Sigmoid colon (tissue), 7 donors: Measurements from ENCODE around the gene ACAA1. TPM values are rescaled to one million over a fixed set of nuclear protein-coding genes. Genes with fewer than 3 reads are reported as not detected.
A peak's percentile ranks its signal among the peaks of the same experiment; 100 is the strongest.

Experiments used
- DNase-seq: peaks from one replicate; pipeline ENCODE4 v3.0.0-alpha.2; 2019
- H3K27ac ChIP-seq, 4 donors: fragments of 200-600 bp; sonication (generic); one replicate each; pipeline ENCODE4 v1.5.1; 2016 to 2019; ENCODE audit warnings: mild to moderate bottlenecking in 1 of 4
- H3K27me3 ChIP-seq, 3 donors: fragments of 200-600 bp; sonication (generic); one replicate each; pipeline ENCODE4 v1.5.1; 2019; ENCODE audit warnings: mild to moderate bottlenecking in 1 of 3
- H3K36me3 ChIP-seq, 4 donors: fragments of 200-600 bp; sonication (generic); one replicate each; pipeline ENCODE4 v1.5.1; 2016 to 2019
- H3K4me1 ChIP-seq, 4 donors: fragments of 200-600 bp; sonication (generic); one replicate each; pipeline ENCODE4 v1.5.1; 2017 to 2019
- H3K4me3 ChIP-seq, 4 donors: fragments of 200-600 bp; sonication (generic); one replicate each; pipeline ENCODE4 v1.5.1; 2017 to 2019; ENCODE audit warnings: mild to moderate bottlenecking in 2 of 4, moderate library complexity in 1 of 4
- H3K9me3 ChIP-seq, 4 donors: fragments of 200-600 bp in 3 of 4; sonication (generic) in 3 of 4; one replicate each; pipeline versions ENCODE4 v1.5.1 to v1.6.1; 2013 to 2019
- EP300 ChIP-seq, 4 donors: sonication (generic); formaldehyde crosslinking; IDR thresholded peaks; one replicate each; pipeline ENCODE4 v1.6.1; 2017; ENCODE audit warnings: antibody characterized with exemption in 4 of 4
- POLR2A ChIP-seq, 2 donors: fragments of 450-650 bp; IDR thresholded peaks; one replicate each; pipeline ENCODE4 v1.6.1; 2016; ENCODE audit warnings: antibody characterized with exemption in 2 of 2, mild to moderate bottlenecking in 2 of 2, moderate library complexity in 2 of 2
- POLR2AphosphoS5 ChIP-seq, 4 donors: sonication (generic); formaldehyde crosslinking; IDR thresholded peaks; one replicate each; pipeline ENCODE4 v1.6.1; 2017; ENCODE audit warnings: antibody characterized with exemption in 4 of 4
- WGBS, 2 donors: extraction: QIAGEN DNeasy Blood & Tissue Kit; methylation state at CpG; one replicate each; pipeline ENCODE4 v1.1.7; 2013; 5-methylcytosine and 5-hydroxymethylcytosine counted together
- intact Hi-C: fragments of 100-400 bp; cut with DNase I; formaldehyde crosslinking; loops from one replicate; pipeline ENCODE4 v1.15.1; 2023
- polyA plus RNA-seq, 3 donors: library from polyadenylated mRNA; stranded (reverse); fragments of 200-250 nt; gene quantifications; one replicate each; pipeline ENCODE4 v1.2.3, GENCODE V29; 2013
- total RNA-seq, 4 donors: library from RNA; depleted of rRNA; stranded (reverse); fragments of >200 nt; gene quantifications; one replicate each; pipeline ENCODE4 v1.1.0, GENCODE V29; 2016
- TF ChIP-seq, protein P1 (sequence below), 4 experiments: fragments of 450-650 bp in 3 of 4; fragments of 200-600 bp in 1 of 4; IDR thresholded peaks; one replicate each; pipeline ENCODE4 v1.5.1; 2016 to 2019; ENCODE audit warnings: antibody characterized with exemption in 4 of 4, mild to moderate bottlenecking in 3 of 4, moderate library complexity in 2 of 4
- donor health status: healthy with polysubstance abuse.
- donor health status: Bipolar disorder and iron deficiency.
- donor health status: healthy.

Gene ACAA1
- total and polyA plus RNA-seq, 7 donors = 42.6 to 258 (median 53.2) TPM

- no peak overlapping the region for H3K4me3 ChIP-seq
- intact Hi-C loops = loop anchor here (10.0 kb wide), 2 partner anchors 125 to 355 kb away; no protein-coding TSS in a partner anchor
- DNase-seq = peak; percentile 50
- H3K36me3 ChIP-seq = peaks cover 9 to 56% (median 18%) of the 10 kb centered on the region in 4 donors
- TF ChIP-seq POLR2AphosphoS5 (IDR thresholded peaks at IDR 0.05) (no peak), POLR2A (IDR thresholded peaks at IDR 0.05) (no peak)
- TF ChIP-seq, protein P1, sequence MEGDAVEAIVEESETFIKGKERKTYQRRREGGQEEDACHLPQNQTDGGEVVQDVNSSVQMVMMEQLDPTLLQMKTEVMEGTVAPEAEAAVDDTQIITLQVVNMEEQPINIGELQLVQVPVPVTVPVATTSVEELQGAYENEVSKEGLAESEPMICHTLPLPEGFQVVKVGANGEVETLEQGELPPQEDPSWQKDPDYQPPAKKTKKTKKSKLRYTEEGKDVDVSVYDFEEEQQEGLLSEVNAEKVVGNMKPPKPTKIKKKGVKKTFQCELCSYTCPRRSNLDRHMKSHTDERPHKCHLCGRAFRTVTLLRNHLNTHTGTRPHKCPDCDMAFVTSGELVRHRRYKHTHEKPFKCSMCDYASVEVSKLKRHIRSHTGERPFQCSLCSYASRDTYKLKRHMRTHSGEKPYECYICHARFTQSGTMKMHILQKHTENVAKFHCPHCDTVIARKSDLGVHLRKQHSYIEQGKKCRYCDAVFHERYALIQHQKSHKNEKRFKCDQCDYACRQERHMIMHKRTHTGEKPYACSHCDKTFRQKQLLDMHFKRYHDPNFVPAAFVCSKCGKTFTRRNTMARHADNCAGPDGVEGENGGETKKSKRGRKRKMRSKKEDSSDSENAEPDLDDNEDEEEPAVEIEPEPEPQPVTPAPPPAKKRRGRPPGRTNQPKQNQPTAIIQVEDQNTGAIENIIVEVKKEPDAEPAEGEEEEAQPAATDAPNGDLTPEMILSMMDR (IDR thresholded peaks at IDR 0.05) = no peak
- no peaks in the 10 kb centered on the region for H3K27me3 ChIP-seq
- no peaks in the 10 kb centered on the region for H3K9me3 ChIP-seq
- H3K4me1 ChIP-seq = peaks cover 0 to 7% (median 3%) of the 10 kb centered on the region in 4 donors
- H3K27ac ChIP-seq = peak overlapping the region in 1 of 4 donors; percentile 24
- WGBS, 2 donors = 89 to 93% methylated on average over 7 of the region's 7 CpGs
Observed at GRCh38 chr3:38119821-38120692, 16.9 kb downstream of the ACAA1 start.

GRCh38 chr3:38119248-38119544 is 17.7 kb downstream of the ACAA1 start:
- DNase-seq = no peak
- Histone ChIP-seq H3K4me1 (peaks cover 0 to 7% (median 3%) of the 10 kb centered on the region in 4 donors), H3K27me3 (no peaks in the 10 kb centered on the region), H3K9me3 (no peaks in the 10 kb centered on the region), H3K4me3 (no peak overlapping the region), H3K27ac (no peak overlapping the region), H3K36me3 (peaks cover 9 to 48% (median 13%) of the 10 kb centered on the region in 4 donors)
- intact Hi-C loops = loop anchor here (10.0 kb wide), 1 partner anchor 356 kb away; no protein-coding TSS in a partner anchor
- no peak for TF ChIP-seq POLR2AphosphoS5 (IDR thresholded peaks at IDR 0.05)
- TF ChIP-seq EP300 (IDR thresholded peaks at IDR 0.05) = no peak
- TF ChIP-seq POLR2A (IDR thresholded peaks at IDR 0.05) = no peak
- TF ChIP-seq, protein P1 (IDR thresholded peaks at IDR 0.05) = no peak
- WGBS, 2 donors = 99 to 100% methylated on average over 1 of the region's 1 CpG

GRCh38 chr3:38118421-38119247 is 18.3 kb downstream of the ACAA1 start:
- no peak overlapping the region for H3K4me3 ChIP-seq
- 89 to 90% methylated on average over 13 of the region's 13 CpGs for WGBS, 2 donors
- peak; percentile 39 for DNase-seq
- H3K9me3 ChIP-seq = no peaks in the 10 kb centered on the region
- intact Hi-C loops = loop anchor here (10.0 kb wide), 1 partner anchor 356 kb away; no protein-coding TSS in a partner anchor
- peaks cover 9 to 42% (median 12%) of the 10 kb centered on the region in 4 donors for H3K36me3 ChIP-seq
- no peak for TF ChIP-seq POLR2AphosphoS5 (IDR thresholded peaks at IDR 0.05)
- TF ChIP-seq EP300 (IDR thresholded peaks at IDR 0.05) = no peak
- no peak for TF ChIP-seq POLR2A (IDR thresholded peaks at IDR 0.05)
- TF ChIP-seq, protein P1 (IDR thresholded peaks at IDR 0.05) = no peak
- H3K27ac ChIP-seq = no peak overlapping the region
- H3K27me3 ChIP-seq = no peaks in the 10 kb centered on the region
- peaks cover 0 to 7% (median 3%) of the 10 kb centered on the region in 4 donors for H3K4me1 ChIP-seq

DNA sequence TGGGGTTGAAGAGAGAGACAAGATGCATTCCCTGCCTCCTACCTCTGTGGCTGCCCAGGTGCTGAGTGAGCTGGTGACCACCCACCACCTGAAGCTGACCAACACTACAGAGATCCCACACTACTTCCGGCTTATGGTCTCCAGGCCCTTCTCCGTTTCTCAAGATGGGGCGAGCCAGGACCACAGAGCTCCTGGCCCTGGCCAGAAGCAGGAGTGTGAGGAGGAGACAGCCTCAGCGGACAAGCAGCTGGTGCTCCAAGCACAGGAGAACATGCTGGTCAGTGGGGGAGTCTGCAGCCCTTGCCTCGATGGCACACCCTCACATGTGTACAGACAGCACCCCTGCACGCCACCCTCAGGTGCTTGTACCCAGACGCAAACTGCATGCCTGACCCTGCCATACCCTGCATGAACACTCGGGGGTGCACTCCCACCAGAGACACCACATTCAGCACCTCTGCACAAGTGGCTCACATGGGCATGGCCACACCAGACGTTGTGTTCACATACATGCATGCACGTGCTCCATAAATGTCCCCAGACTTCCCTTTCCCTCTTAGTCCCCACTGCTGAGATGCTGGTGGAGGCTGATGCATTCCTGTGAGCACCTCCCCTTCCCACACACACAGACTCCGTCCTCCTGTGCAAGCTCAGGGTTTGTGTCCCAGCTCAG is 19.0 kb downstream of the ACAA1 start:
- Histone ChIP-seq H3K4me3 (no peak overlapping the region), H3K27me3 (no peaks in the 10 kb centered on the region), H3K4me1 (peaks cover 0 to 7% (median 3%) of the 10 kb centered on the region in 4 donors), H3K9me3 (no peaks in the 10 kb centered on the region), H3K27ac (no peak overlapping the region), H3K36me3 (peaks cover 5 to 34% (median 10%) of the 10 kb centered on the region in 4 donors)
- 45 to 66% methylated on average over 11 of the region's 11 CpGs for WGBS, 2 donors
- intact Hi-C loops = loop anchor here (10.0 kb wide), 1 partner anchor 357 kb away; no protein-coding TSS in a partner anchor
- TF ChIP-seq, protein P1 (IDR thresholded peaks at IDR 0.05) = peak; percentile 27 to 60 (median 54)
- no peak for TF ChIP-seq POLR2AphosphoS5 (IDR thresholded peaks at IDR 0.05)
- peak; percentile 73 for DNase-seq
